Measurements from ENCODE around the gene CLEC2B. TPM values are rescaled to one million over a fixed set of nuclear protein-coding genes. Genes with fewer than 3 reads are reported as not detected.

Gene CLEC2B
- total and polyA plus RNA-seq, 12 donors: 2.6 to 13.9 (median 4.4) TPM

DNA sequence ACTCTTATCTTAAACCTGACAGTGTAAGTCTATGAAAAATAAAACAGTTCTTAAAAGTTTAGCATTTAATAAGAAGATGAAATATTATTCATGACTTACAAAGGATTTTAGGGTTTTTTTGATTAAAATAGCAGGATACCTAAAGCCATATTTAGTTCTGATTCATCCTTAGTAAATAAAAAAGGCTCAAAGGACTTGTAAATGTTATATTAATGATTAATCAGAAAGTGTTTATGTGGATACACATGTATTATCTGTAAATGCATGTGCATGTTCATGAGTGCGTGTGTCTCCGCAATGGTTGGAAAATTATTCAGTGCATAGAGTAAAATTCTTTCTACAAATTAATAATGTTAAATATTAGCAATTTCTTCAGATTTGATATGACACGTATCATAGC, 37.4 kb downstream of the CLEC2B start:
- H3K36me3 ChIP-seq: no peaks in the 10 kb centered on the region
- ATAC-seq (no peak), DNase-seq (no peak)
- no peaks in the 10 kb centered on the region for H3K27me3 ChIP-seq
- no peak overlapping the region for H3K4me3 ChIP-seq
- WGBS, 2 donors: 64 to 66% methylated on average over 3 of the region's 3 CpGs
- H3K9me3 ChIP-seq: no peaks in the 10 kb centered on the region
- intact Hi-C loops (cut with DNase I): no loop called here
- no peaks in the 10 kb centered on the region for H3K4me1 ChIP-seq
- TF ChIP-seq, protein P1, sequence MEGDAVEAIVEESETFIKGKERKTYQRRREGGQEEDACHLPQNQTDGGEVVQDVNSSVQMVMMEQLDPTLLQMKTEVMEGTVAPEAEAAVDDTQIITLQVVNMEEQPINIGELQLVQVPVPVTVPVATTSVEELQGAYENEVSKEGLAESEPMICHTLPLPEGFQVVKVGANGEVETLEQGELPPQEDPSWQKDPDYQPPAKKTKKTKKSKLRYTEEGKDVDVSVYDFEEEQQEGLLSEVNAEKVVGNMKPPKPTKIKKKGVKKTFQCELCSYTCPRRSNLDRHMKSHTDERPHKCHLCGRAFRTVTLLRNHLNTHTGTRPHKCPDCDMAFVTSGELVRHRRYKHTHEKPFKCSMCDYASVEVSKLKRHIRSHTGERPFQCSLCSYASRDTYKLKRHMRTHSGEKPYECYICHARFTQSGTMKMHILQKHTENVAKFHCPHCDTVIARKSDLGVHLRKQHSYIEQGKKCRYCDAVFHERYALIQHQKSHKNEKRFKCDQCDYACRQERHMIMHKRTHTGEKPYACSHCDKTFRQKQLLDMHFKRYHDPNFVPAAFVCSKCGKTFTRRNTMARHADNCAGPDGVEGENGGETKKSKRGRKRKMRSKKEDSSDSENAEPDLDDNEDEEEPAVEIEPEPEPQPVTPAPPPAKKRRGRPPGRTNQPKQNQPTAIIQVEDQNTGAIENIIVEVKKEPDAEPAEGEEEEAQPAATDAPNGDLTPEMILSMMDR (IDR thresholded peaks at IDR 0.05): no peak
- H3K27ac ChIP-seq: no peak overlapping the region

DNA sequence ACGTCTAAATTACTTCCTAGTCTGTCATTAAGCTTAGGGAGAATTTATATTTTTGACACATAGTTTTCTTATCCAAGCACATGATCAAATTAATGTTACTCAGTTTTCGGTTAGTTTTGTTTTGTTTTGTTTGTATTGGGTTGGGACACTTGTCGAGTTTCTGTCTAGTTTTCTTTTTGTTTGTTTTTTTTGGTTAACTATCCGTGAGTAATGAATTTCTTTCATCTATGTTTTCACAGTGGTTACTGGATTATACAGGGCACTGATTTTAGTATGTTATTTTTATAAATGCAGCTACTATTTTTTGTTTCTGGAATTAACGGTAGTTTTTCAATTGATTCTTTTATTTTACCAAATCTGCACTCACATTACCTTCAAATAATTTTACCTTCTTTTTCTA, 39.2 kb downstream of the CLEC2B start:
- H3K27ac ChIP-seq: no peak overlapping the region
- DNase-seq: no peak
- TF ChIP-seq, protein P1 (IDR thresholded peaks at IDR 0.05): no peak
- H3K27me3 ChIP-seq: no peaks in the 10 kb centered on the region
- WGBS, 2 donors: 78 to 80% methylated on average over 5 of the region's 5 CpGs
- H3K4me1 ChIP-seq: no peaks in the 10 kb centered on the region
- no peak for ATAC-seq
- intact Hi-C loops (cut with DNase I): no loop called here
- peaks cover 0 to 6% (median 0%) of the 10 kb centered on the region in 11 donors for H3K9me3 ChIP-seq
- no peaks in the 10 kb centered on the region for H3K36me3 ChIP-seq
- no peak overlapping the region for H3K4me3 ChIP-seq

DNA sequence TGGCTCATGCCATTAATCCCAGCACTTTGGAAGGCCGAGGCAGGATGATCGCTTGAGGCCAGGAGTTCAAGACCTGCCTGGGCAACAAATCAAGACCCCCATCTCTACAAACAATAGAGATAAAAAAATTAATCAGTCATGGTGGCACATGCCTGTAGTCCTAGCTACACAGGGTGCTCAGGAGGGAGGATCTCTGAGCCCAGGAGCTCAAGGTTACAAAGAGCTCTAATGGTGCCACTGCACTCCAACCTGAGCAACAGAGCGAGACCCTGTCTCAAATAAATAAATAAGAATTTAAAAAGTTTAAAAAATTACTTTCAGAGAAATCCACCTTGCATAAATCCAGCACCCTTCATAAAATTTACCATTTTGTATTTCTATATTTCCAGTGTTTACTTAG, 39.7 kb downstream of the CLEC2B start:
- WGBS, 2 donors: 82% methylated on average over 3 of the region's 3 CpGs
- no peak for DNase-seq
- Histone ChIP-seq H3K27ac (no peak overlapping the region), H3K27me3 (no peaks in the 10 kb centered on the region), H3K4me3 (no peak overlapping the region), H3K36me3 (no peaks in the 10 kb centered on the region), H3K4me1 (no peaks in the 10 kb centered on the region), H3K9me3 (peaks cover 0 to 6% (median 0%) of the 10 kb centered on the region in 11 donors)
- intact Hi-C loops (cut with DNase I): no loop called here
- no peak for ATAC-seq
- TF ChIP-seq, protein P1 (IDR thresholded peaks at IDR 0.05): no peak

DNA sequence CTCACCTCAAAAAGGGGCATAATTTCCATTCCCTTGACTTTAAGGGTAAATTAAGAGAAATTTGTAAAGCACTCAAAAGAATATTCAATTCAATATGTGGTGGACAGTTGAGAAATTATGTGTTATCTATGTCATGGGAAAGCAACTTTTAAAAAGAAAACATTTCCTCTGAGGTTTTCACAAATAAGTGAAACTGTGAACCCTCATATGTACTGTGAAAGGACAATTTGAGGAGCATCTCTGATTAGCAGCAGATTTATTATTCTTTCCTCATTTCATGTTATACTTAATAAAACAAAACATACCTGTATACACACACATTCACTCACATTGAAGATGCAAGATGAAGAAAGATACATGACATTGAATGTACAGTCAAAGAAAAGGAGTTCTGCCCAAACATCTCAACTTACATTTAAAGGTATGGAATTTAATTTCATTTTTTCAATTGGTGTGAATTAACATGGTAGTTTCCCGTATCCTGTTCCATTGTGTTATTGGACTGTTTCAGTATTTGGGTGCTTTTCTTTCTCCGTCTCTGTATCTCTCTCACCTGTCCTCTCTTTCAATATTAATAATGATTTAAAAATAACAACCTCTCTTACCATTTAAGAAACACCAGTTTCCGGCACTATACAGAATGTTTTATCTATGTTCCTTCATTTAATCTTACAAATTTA, 41.8 kb downstream of the CLEC2B start, which contains the start of gene KLRF1:
TSS of gene KLRF1 (plus strand) at position 273 of the 680 bp plus-strand sequence. CDS start at position 337, 64 bp downstream.
- intact Hi-C loops (cut with DNase I): no loop called here
- H3K9me3 ChIP-seq: peaks cover 0 to 6% (median 0%) of the 10 kb centered on the region in 11 donors
- TF ChIP-seq, protein P1 (IDR thresholded peaks at IDR 0.05): no peak
- ATAC-seq (no peak), DNase-seq (no peak)
- H3K36me3 ChIP-seq: no peaks in the 10 kb centered on the region
- H3K4me1 ChIP-seq: no peaks in the 10 kb centered on the region
- H3K4me3 ChIP-seq: no peak within 1 kb of the TSS
- 88 to 92% methylated on average over 3 of the region's 3 CpGs for WGBS, 2 donors
- peaks cover 0 to 3% (median 0%) of the 10 kb centered on the region in 7 donors for H3K27me3 ChIP-seq
- no peak within 1 kb of the TSS for H3K27ac ChIP-seq

Data from heart right ventricle (tissue), 16 donors.